NB4 (cell line): Measurements from ENCODE around the gene IGSF1.

Experiments
- CTCF ChIP-seq: IDR thresholded peaks from one replicate; pipeline ENCODE4 v1.5.1; 2012; ENCODE audit warnings: low read depth, low read length
- MAX ChIP-seq: IDR thresholded peaks from 2 replicates; pipeline ENCODE4 v1.6.1; 2011; ENCODE audit warnings: low read depth, low read length
- MYC ChIP-seq: IDR thresholded peaks from 2 replicates; pipeline ENCODE4 v1.6.1; 2011; ENCODE audit warnings: low read depth, low read length
- POLR2A ChIP-seq: IDR thresholded peaks from 2 replicates; pipeline ENCODE4 v1.6.1; 2011; ENCODE audit warnings: mild to moderate bottlenecking; ENCODE audit not compliant: insufficient read length; ENCODE audit errors: extremely low read depth

GRCh38 chrX:131270080-131270479 is 19.0 kb downstream of the IGSF1 start:
- TF ChIP-seq CTCF (no peak), MAX (no peak), POLR2A (no peak), MYC (no peak)
